ENCODE measurements around the gene CCR4. TPM values are rescaled to one million over a fixed set of nuclear protein-coding genes. Genes with fewer than 3 reads are reported as not detected.

Gene CCR4
- polyA plus RNA-seq, 2 of the 4 experiments (the other 2 are of a cell fraction) = not detected

DNA sequence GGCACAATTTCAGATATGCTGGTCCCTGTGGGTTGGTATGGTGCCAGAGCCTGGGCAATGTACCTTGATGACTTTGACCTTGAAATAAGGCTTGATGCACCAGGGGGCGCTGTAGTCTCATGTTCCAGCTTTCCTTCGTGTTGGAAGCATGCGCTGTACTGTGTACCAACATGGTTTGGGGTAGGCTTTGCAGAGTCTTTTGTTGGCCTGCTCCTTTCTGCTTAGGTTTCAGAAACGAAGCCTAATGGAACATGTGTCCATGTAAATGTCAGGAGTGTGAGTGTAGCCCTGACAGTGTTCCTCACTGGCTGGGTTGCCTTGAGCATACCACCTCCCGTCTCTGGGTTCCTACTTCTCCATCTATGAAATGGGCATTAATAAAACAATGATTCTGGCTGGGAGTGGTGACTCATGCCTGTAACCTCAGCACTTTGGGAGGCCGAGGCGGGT lies 3.6 kb upstream of the CCR4 start:
- no peak overlapping the region for H3K27ac ChIP-seq
- no peaks in the 10 kb centered on the region for H3K9me3 ChIP-seq
- POLR2A ChIA-PET = no interaction called here
- DNase-seq (ENCODE audit: low read depth in 1 of 2, low spot score in 1 of 2) (peak; percentile 26 to 86), ATAC-seq (peak; percentile 92 to 96), FAIRE-seq (no peak)
- 33% methylated on average over 7 of the region's 7 CpGs for WGBS (ENCODE audit: missing lambda C conversion rate)
- H3K4me1 ChIP-seq = no peaks in the 10 kb centered on the region
- TF ChIP-seq RAD21 (conservative IDR thresholded peaks at IDR 0.05 in 1 of 2, IDR thresholded peaks at IDR 0.05 in 1 of 2) = peak; percentile 83 to 94
- no peak for TF ChIP-seq SREBF2 (IDR thresholded peaks at IDR 0.05)
- no peak for TF ChIP-seq MAFK (IDR thresholded peaks at IDR 0.05; ENCODE audit: partially characterized antibody)
- TF ChIP-seq MAZ (IDR thresholded peaks at IDR 0.05; ENCODE audit: borderline replicate concordance, low read depth, low read length) = no peak
- TF ChIP-seq POLR2AphosphoS2 (conservative IDR thresholded peaks at IDR 0.05; ENCODE audit: low read length) = no peak
- TF ChIP-seq, protein P1, sequence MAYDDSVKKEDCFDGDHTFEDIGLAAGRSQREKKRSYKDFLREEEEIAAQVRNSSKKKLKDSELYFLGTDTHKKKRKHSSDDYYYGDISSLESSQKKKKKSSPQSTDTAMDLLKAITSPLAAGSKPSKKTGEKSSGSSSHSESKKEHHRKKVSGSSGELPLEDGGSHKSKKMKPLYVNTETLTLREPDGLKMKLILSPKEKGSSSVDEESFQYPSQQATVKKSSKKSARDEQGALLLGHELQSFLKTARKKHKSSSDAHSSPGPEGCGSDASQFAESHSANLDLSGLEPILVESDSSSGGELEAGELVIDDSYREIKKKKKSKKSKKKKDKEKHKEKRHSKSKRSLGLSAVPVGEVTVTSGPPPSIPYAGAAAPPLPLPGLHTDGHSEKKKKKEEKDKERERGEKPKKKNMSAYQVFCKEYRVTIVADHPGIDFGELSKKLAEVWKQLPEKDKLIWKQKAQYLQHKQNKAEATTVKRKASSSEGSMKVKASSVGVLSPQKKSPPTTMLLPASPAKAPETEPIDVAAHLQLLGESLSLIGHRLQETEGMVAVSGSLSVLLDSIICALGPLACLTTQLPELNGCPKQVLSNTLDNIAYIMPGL (CRISPR knock-in tag; IDR thresholded peaks at IDR 0.05; ENCODE audit: borderline replicate concordance) = no peak
- TF ChIP-seq MAX (IDR thresholded peaks at IDR 0.05) = peak; percentile 59
- peak; percentile 69 for TF ChIP-seq SMC3 (IDR thresholded peaks at IDR 0.05)
- TF ChIP-seq NFE2L2 (conservative IDR thresholded peaks at IDR 0.05; ENCODE audit: low read length) = no peak
- TF ChIP-seq, protein P2, sequence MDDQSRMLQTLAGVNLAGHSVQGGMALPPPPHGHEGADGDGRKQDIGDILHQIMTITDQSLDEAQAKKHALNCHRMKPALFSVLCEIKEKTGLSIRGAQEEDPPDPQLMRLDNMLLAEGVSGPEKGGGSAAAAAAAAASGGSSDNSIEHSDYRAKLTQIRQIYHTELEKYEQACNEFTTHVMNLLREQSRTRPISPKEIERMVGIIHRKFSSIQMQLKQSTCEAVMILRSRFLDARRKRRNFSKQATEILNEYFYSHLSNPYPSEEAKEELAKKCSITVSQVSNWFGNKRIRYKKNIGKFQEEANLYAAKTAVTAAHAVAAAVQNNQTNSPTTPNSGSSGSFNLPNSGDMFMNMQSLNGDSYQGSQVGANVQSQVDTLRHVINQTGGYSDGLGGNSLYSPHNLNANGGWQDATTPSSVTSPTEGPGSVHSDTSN (IDR thresholded peaks at IDR 0.05) = no peak
- peak; percentile 57; the same call in 1 of the 2 replicates for TF ChIP-seq MYC (IDR thresholded peaks at IDR 0.05; ENCODE audit: borderline replicate concordance, low read length)
- TF ChIP-seq ZSCAN20 (CRISPR knock-in tag; IDR thresholded peaks at IDR 0.05) = no peak
- 0 out of 2 replicates have a peak, but pooled peaks have one; percentile 22 for TF ChIP-seq KDM1A (IDR thresholded peaks at IDR 0.05; ENCODE audit: low read depth)
- no peak for TF ChIP-seq KDM5A (IDR thresholded peaks at IDR 0.05)
- peak; percentile 96 for TF ChIP-seq ESRRA (IDR thresholded peaks at IDR 0.05; ENCODE audit: borderline replicate concordance, low read length)
- no peak for TF ChIP-seq CEBPB (IDR thresholded peaks at IDR 0.05)
- TF ChIP-seq RARB (CRISPR knock-in tag; IDR thresholded peaks at IDR 0.05) = no peak
- no peak for TF ChIP-seq TP53 (CRISPR knock-in tag; IDR thresholded peaks at IDR 0.05)
- TF ChIP-seq CTCF (IDR thresholded peaks at IDR 0.05) = peak; percentile 73
- TF ChIP-seq HOXB13 (CRISPR knock-in tag; IDR thresholded peaks at IDR 0.05; ENCODE audit: low read depth) = no peak
- H3K4me3 ChIP-seq = no peak overlapping the region
- no peak overlapping the region for H3K4me2 ChIP-seq
- CTCF ChIA-PET = interaction anchor here (0.6 to 6.4 kb wide), 25 partner anchors 8 to 843 kb away, joined by 3 to 53 read pairs (median 3); partner anchors contain the start of gene CRTAP

- Histone ChIP-seq H3K4me2 (no peak overlapping the region), H3K4me1 (no peaks in the 10 kb centered on the region), H3K4me3 (no peak overlapping the region), H3K27ac (no peak overlapping the region), H3K9me3 (no peaks in the 10 kb centered on the region)
- ChIA-PET CTCF (interaction anchor here (0.6 to 6.4 kb wide), 14 partner anchors 11 to 838 kb away, joined by 3 to 53 read pairs (median 4); partner anchors contain the start of gene CLASP2), POLR2A (no interaction called here)
- ATAC-seq (no peak; a peak in 1 of 6 replicates), FAIRE-seq (no peak), DNase-seq (ENCODE audit: low read depth in 1 of 2, low spot score in 1 of 2) (no peak)
- WGBS (ENCODE audit: missing lambda C conversion rate) = 77% methylated on average over 10 of the region's 10 CpGs
- TF ChIP-seq JUNB (IDR thresholded peaks at IDR 0.05) (no peak), HOXA7 (CRISPR knock-in tag; IDR thresholded peaks at IDR 0.05) (no peak), CBX2 (IDR thresholded peaks at IDR 0.05; ENCODE audit: borderline replicate concordance, low read depth) (no peak), MAFK (IDR thresholded peaks at IDR 0.05; ENCODE audit: partially characterized antibody) (no peak), HDAC2 (IDR thresholded peaks at IDR 0.05) (no peak), CTCF (IDR thresholded peaks at IDR 0.05) (no peak), ATOH8 (CRISPR knock-in tag; IDR thresholded peaks at IDR 0.05; ENCODE audit: low read depth) (no peak), MAX (IDR thresholded peaks at IDR 0.05) (no peak)
- TF ChIP-seq, protein P2 (IDR thresholded peaks at IDR 0.05) = no peak
These were observed 2.6 kb upstream of the CCR4 start for GRCh38 chr3:32948625-32949445.
